Lower leg skin (tissue), 4 donors: ENCODE measurements around the gene ZNF45. TPM values are rescaled to one million over a fixed set of nuclear protein-coding genes. Genes with fewer than 3 reads are reported as not detected.

ENCODE experiments used
- DNase-seq, 2 donors: peaks; one replicate each; pipeline ENCODE4 v3.0.0-alpha.2; 2019; ENCODE audit warnings: low spot score in 2 of 2
- H3K4me3 ChIP-seq: fragments of 200-600 bp; sonication (generic); 2 replicates; pipeline ENCODE4 v1.5.1; 2017; ENCODE audit warnings: mild to moderate bottlenecking, low read depth; ENCODE audit not compliant: poor library complexity, severe bottlenecking
- POLR2A ChIP-seq, 2 donors: fragments of 450-650 bp; IDR thresholded peaks; one replicate each; pipeline ENCODE4 v1.6.1; 2016 to 2017; ENCODE audit warnings: antibody characterized with exemption in 2 of 2, mild to moderate bottlenecking in 1 of 2, moderate library complexity in 1 of 2
- WGBS, 2 donors: methylation state at CpG; one replicate each; pipeline ENCODE4 v1.1.5; 2018; 5-methylcytosine and 5-hydroxymethylcytosine counted together
- intact Hi-C: fragments of 100-400 bp; cut with DNase I; formaldehyde crosslinking; loops from one replicate; pipeline ENCODE4 v1.15.0; 2023; ENCODE audit warnings: low total_unique reads
- total RNA-seq, 4 donors: library from RNA; depleted of rRNA; stranded (reverse); fragments of >200 nt; gene quantifications; one replicate each; pipeline ENCODE4 v1.1.0, GENCODE V29; 2016
- TF ChIP-seq, protein P1 (sequence below), 3 donors: fragments of 450-650 bp; IDR thresholded peaks; one replicate each; pipeline ENCODE4 v1.5.1; 2016; ENCODE audit warnings: antibody characterized with exemption in 3 of 3, mild to moderate bottlenecking in 3 of 3, moderate library complexity in 2 of 3

Gene ZNF45
- total RNA-seq, 4 donors from 2014 or later: 7.8 to 13.1 (median 11.2) TPM

DNA sequence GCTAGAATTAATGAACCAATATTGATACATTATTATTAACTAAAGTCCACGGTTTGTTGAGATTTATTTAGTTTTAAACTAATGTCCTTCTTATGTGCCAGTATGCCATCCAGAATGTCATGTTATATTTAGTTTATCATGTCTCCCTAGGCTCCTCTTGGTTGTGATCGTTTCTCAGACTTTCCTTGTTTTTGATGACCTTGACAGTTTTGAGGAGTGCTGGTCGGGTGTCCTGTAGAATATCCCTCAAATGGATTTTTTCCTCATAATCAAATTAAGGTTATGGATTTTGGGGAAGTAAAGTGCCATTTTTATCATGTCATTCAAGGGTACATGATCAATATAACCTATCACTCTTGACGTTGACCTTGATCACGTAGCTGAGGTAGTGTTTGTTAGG, 6.1 kb upstream of the ZNF45 start:
- TF ChIP-seq, protein P1, sequence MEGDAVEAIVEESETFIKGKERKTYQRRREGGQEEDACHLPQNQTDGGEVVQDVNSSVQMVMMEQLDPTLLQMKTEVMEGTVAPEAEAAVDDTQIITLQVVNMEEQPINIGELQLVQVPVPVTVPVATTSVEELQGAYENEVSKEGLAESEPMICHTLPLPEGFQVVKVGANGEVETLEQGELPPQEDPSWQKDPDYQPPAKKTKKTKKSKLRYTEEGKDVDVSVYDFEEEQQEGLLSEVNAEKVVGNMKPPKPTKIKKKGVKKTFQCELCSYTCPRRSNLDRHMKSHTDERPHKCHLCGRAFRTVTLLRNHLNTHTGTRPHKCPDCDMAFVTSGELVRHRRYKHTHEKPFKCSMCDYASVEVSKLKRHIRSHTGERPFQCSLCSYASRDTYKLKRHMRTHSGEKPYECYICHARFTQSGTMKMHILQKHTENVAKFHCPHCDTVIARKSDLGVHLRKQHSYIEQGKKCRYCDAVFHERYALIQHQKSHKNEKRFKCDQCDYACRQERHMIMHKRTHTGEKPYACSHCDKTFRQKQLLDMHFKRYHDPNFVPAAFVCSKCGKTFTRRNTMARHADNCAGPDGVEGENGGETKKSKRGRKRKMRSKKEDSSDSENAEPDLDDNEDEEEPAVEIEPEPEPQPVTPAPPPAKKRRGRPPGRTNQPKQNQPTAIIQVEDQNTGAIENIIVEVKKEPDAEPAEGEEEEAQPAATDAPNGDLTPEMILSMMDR (IDR thresholded peaks at IDR 0.05): no peak
- TF ChIP-seq POLR2A (IDR thresholded peaks at IDR 0.05): no peak
- no peak for DNase-seq
- intact Hi-C loops: no loop called here
- H3K4me3 ChIP-seq: no peak overlapping the region
- WGBS, 2 donors: 65 to 82% methylated on average over 5 of the region's 5 CpGs

DNA sequence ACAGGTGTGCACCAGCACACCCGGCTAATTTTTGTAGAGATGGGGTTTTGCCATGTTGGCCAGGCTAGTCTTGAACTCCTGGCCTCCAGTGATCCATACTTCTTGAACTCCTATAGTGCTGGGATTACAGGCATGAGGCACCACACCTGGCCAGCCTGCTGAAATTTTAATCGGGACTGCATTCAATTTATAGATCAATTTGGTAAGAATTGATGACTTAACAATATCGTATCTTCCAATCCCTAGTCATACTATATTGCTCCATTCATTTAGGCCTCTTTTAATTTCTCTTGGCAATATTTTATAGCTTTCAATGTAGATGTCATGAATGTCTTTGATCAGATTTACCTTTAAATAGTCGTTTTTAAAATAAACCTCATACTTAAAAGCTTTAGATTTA, 5.6 kb upstream of the ZNF45 start:
- DNase-seq: no peak
- TF ChIP-seq, protein P1 (IDR thresholded peaks at IDR 0.05): no peak
- TF ChIP-seq POLR2A (IDR thresholded peaks at IDR 0.05): no peak
- no peak overlapping the region for H3K4me3 ChIP-seq
- WGBS, 2 donors: 79 to 82% methylated on average over 4 of the region's 4 CpGs
- intact Hi-C loops: no loop called here

DNA sequence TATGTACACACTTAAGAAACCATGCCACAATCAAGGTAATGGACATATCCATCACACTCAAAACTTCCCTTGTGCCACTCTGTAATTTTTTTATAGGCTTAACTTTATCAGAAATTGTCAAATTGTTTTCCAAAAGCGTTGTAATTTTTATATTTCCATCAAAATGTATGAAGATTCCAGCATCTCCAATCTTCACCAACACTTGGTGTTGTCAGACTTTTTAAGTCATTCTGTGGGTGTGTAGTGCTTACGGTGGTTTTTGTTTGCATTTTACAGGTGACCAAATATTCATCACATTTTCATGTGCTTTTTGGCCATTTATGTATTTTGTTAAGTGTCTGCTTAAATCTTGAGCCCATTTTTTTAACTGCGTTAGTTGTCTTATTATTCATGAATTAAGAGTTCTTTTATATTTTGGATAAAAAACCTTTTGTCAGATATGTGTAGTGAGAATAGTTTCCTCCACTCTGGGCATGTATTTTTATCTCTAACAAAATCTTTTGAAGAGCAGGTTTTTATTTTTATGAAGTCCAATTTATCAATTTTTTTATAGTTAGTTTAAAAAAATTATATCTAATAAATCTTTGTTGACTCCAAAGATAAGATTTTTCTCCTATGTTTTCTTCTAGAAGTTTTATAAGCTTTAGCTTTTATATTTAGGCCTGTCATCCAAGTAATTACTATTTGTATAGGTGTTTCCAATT, 4.6 kb upstream of the ZNF45 start:
- TF ChIP-seq, protein P1 (IDR thresholded peaks at IDR 0.05): no peak
- no peak for TF ChIP-seq POLR2A (IDR thresholded peaks at IDR 0.05)
- intact Hi-C loops: no loop called here
- no peak for DNase-seq
- WGBS, 2 donors: 64 to 80% methylated on average over 3 of the region's 3 CpGs
- H3K4me3 ChIP-seq: no peak overlapping the region

DNA sequence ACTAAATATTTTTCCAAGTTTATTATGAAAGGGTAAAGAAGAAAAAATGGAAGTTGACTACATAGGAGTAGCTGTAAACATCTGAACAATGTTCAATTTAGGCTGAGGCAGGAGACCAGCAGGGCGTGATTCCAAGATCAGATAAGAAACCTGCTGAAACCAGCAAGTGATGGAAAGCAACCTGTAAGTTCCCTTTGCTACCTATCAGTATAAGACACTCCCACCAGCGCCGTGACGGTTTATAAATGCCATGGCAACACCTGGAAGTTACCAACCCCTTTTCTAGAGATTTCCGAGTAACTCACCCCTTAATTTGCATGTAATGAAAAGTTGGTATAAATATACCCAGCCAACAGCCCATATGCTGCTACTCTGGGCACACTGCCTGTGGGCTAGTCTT, 1.1 kb upstream of the ZNF45 start:
- no peak for DNase-seq
- TF ChIP-seq, protein P1 (IDR thresholded peaks at IDR 0.05): no peak
- TF ChIP-seq POLR2A (IDR thresholded peaks at IDR 0.05): no peak
- 57 to 59% methylated on average over 5 of the region's 5 CpGs for WGBS, 2 donors
- intact Hi-C loops: no loop called here
- H3K4me3 ChIP-seq: no peak overlapping the region

- TF ChIP-seq, protein P1 (IDR thresholded peaks at IDR 0.05): no peak
- no peak for TF ChIP-seq POLR2A (IDR thresholded peaks at IDR 0.05)
- 9 to 10% methylated on average over 15 of the region's 15 CpGs for WGBS, 2 donors
- H3K4me3 ChIP-seq: peak overlapping the region; percentile 43
- no peak for DNase-seq
- intact Hi-C loops: no loop called here
Measured at GRCh38 chr19:43934055-43934984, 762 bp downstream of the ZNF45 start.
